Suppressor macrophage treated with lipopolysaccharide for 4 hours (primary cell): ENCODE data around the gene ZNF281.

Source experiments
- DNase-seq: peaks from one replicate; pipeline ENCODE4 v3.0.0-alpha.2; 2020

The ZNF281 gene

GRCh38 chr1:200386416-200386815 lies 23.4 kb downstream of the ZNF281 start:
- no peak for DNase-seq

GRCh38 chr1:200384818-200385390 lies 24.9 kb downstream of the ZNF281 start:
- DNase-seq, result no peak

GRCh38 chr1:200381256-200381984 lies 28.4 kb downstream of the ZNF281 start:
- DNase-seq, result no peak

- no peak for DNase-seq
Measured at GRCh38 chr1:200380589-200381021, 29.2 kb downstream of the ZNF281 start.

GRCh38 chr1:200379940-200380588 lies 29.8 kb downstream of the ZNF281 start:
- DNase-seq, result no peak

- peak; percentile 58 for DNase-seq
Measured at GRCh38 chr1:200379432-200379757, 30.4 kb downstream of the ZNF281 start.

GRCh38 chr1:200378096-200378495 lies 31.7 kb downstream of the ZNF281 start:
- peak; percentile 46 for DNase-seq

GRCh38 chr1:200376528-200376927 lies 33.3 kb downstream of the ZNF281 start:
- peak; percentile 71 for DNase-seq

GRCh38 chr1:200374569-200375295 lies 35.1 kb downstream of the ZNF281 start:
- no peak for DNase-seq

- DNase-seq, result no peak
Measured at GRCh38 chr1:200373811-200374231, 36.0 kb downstream of the ZNF281 start.

GRCh38 chr1:200372885-200373181 lies 37.0 kb downstream of the ZNF281 start:
- no peak for DNase-seq

- peak; percentile 77 for DNase-seq
Measured at GRCh38 chr1:200372095-200372884, 37.5 kb downstream of the ZNF281 start.

- DNase-seq, result no peak
Measured at GRCh38 chr1:200369706-200370105, 40.1 kb downstream of the ZNF281 start.

- no peak for DNase-seq
Measured at GRCh38 chr1:200369131-200369530, 40.7 kb downstream of the ZNF281 start.

GRCh38 chr1:200368556-200368955 lies 41.3 kb downstream of the ZNF281 start:
- no peak for DNase-seq

GRCh38 chr1:200367841-200368534 lies 41.8 kb downstream of the ZNF281 start:
- peak; percentile 79 for DNase-seq

GRCh38 chr1:200366577-200367253 lies 43.1 kb downstream of the ZNF281 start:
- DNase-seq, result peak; percentile 59

- DNase-seq, result no peak
Measured at GRCh38 chr1:200365897-200366426, 43.9 kb downstream of the ZNF281 start.

GRCh38 chr1:200364831-200365230 lies 45.0 kb downstream of the ZNF281 start:
- DNase-seq, result no peak

- no peak for DNase-seq
Measured at GRCh38 chr1:200364091-200364759, 45.6 kb downstream of the ZNF281 start.
